ENCODE measurements around the gene SLC25A19.

DNA sequence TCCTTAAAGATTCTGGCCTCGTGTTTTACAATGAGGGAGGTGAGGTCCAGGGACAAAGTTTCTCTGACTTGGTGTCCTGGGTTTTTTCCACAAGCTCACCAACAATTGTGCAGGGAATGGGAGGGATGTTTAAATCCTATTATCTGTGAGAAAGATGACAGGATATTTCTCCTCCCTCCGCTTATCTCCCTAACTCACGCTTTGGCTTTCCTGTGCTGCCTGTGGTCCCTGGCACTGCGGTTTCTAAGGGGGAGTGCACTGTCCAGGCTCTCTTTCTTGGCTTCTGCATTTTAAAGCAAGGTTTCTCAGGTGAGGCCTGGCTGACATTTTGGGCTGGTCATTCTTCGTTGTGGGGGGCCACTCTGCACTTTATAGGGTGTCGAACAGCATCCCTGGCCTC, 44.2 kb downstream of the SLC25A19 start:
- TF ChIP-seq POLR2A (IDR thresholded peaks at IDR 0.05; ENCODE audit: low read depth, low read length) (no peak), POLR2AphosphoS5 (IDR thresholded peaks at IDR 0.05; ENCODE audit: low read depth, low read length) (no peak), TAF1 (IDR thresholded peaks at IDR 0.05; ENCODE audit: borderline replicate concordance, low read depth, low read length) (no peak)
